Kidney capillary endothelial cell (primary cell): ENCODE data around the gene TMEM88.

Experiments used
- DNase-seq: peaks from one replicate; pipeline ENCODE4 v3.0.0-alpha.2; 2018; ENCODE audit warnings: low spot score

The TMEM88 gene

GRCh38 chr17:7843536-7844291 lies 11.2 kb upstream of the TMEM88 start:
- DNase-seq = peak; percentile 77

GRCh38 chr17:7844292-7845154 lies 10.3 kb upstream of the TMEM88 start:
- peak; percentile 96 for DNase-seq

- no peak for DNase-seq
Measured at GRCh38 chr17:7845359-7846062, 9.4 kb upstream of the TMEM88 start.

GRCh38 chr17:7846063-7846735 lies 8.7 kb upstream of the TMEM88 start:
- DNase-seq = no peak

- no peak for DNase-seq
Measured at GRCh38 chr17:7846765-7847661, 7.9 kb upstream of the TMEM88 start.

- no peak for DNase-seq
Measured at GRCh38 chr17:7848131-7848579, 6.7 kb upstream of the TMEM88 start.

- no peak for DNase-seq
Measured at GRCh38 chr17:7848739-7849129, 6.1 kb upstream of the TMEM88 start.

GRCh38 chr17:7849130-7849750 lies 5.6 kb upstream of the TMEM88 start:
- DNase-seq = no peak

GRCh38 chr17:7849751-7850504 lies 4.9 kb upstream of the TMEM88 start:
- DNase-seq = no peak

- DNase-seq = no peak
Measured at GRCh38 chr17:7850701-7851437, 4.0 kb upstream of the TMEM88 start.

GRCh38 chr17:7851438-7852261 lies 3.2 kb upstream of the TMEM88 start:
- DNase-seq = peak; percentile 85

- DNase-seq = no peak
Measured at GRCh38 chr17:7852262-7852670, 2.6 kb upstream of the TMEM88 start.

GRCh38 chr17:7852919-7853690 lies 1.8 kb upstream of the TMEM88 start:
- peak; percentile 18 for DNase-seq

- DNase-seq = peak; percentile 15
Measured at GRCh38 chr17:7853691-7854038, 1.2 kb upstream of the TMEM88 start.

- no peak for DNase-seq
Measured at GRCh38 chr17:7854078-7854777, 638 bp upstream of the TMEM88 start.

GRCh38 chr17:7855660-7856010 lies 769 bp downstream of the TMEM88 start:
- no peak for DNase-seq
